Breast epithelium (tissue), 3 donors: ENCODE results near the gene FASTKD3.
A peak's percentile ranks its signal among the peaks of the same experiment; 100 is the strongest.

Experiments
- POLR2A ChIP-seq: fragments of 450-650 bp; IDR thresholded peaks from one replicate; pipeline ENCODE4 v1.6.1; 2016; ENCODE audit warnings: antibody characterized with exemption, mild to moderate bottlenecking, moderate library complexity
- POLR2AphosphoS5 ChIP-seq, 3 donors: sonication (generic); formaldehyde crosslinking; IDR thresholded peaks; one replicate each; pipeline ENCODE4 v1.6.1; 2017; ENCODE audit warnings: antibody characterized with exemption in 3 of 3
- TF ChIP-seq, protein P1 (sequence below), 3 donors: fragments of 450-650 bp; IDR thresholded peaks; one replicate each; pipeline ENCODE4 v1.5.1; 2016 to 2017; ENCODE audit warnings: antibody characterized with exemption in 3 of 3, mild to moderate bottlenecking in 3 of 3, moderate library complexity in 3 of 3

DNA sequence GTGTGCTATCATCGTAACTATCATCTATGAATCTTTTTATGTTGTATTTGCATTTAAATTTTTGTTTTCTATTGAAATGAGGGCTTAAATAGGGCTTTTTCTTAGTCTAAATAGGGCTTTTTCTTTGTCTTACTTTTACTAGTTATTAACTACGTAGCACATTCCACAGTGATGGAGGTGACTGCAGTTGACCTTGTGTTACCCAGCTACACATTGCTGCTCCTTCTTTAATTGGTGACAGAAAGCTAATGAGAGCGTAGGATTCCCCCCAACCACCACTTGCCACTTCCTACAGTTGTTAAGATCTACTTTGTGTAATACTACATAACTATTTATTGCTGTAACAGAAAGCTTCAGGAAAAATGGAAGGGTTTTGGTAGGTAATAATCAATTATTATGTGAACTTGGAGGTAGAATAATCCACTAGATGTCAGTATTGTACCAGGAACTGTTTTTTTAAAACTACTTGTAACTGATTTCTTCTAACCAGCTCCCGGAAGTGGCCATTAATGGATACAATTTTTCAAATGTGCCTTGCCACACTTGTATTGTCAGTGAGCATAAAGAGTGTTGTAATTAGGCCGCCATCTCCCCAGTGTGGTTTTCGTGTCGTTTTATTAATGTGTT is 18.1 kb upstream of the FASTKD3 start:
- TF ChIP-seq POLR2A (no peak), POLR2AphosphoS5 (IDR thresholded peaks at IDR 0.05) (no peak)
- TF ChIP-seq, protein P1, sequence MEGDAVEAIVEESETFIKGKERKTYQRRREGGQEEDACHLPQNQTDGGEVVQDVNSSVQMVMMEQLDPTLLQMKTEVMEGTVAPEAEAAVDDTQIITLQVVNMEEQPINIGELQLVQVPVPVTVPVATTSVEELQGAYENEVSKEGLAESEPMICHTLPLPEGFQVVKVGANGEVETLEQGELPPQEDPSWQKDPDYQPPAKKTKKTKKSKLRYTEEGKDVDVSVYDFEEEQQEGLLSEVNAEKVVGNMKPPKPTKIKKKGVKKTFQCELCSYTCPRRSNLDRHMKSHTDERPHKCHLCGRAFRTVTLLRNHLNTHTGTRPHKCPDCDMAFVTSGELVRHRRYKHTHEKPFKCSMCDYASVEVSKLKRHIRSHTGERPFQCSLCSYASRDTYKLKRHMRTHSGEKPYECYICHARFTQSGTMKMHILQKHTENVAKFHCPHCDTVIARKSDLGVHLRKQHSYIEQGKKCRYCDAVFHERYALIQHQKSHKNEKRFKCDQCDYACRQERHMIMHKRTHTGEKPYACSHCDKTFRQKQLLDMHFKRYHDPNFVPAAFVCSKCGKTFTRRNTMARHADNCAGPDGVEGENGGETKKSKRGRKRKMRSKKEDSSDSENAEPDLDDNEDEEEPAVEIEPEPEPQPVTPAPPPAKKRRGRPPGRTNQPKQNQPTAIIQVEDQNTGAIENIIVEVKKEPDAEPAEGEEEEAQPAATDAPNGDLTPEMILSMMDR (IDR thresholded peaks at IDR 0.05): peak in 2 of 3 donors; percentile 34 to 40
